HL-60 (cell line): Measurements from ENCODE around the gene RTN4RL1.

Experiments
- GABPA ChIP-seq: IDR thresholded peaks from 2 replicates; pipeline ENCODE4 v1.6.1; 2012; ENCODE audit warnings: low read depth
- POLR2AphosphoS5 ChIP-seq: IDR thresholded peaks from 2 replicates; pipeline ENCODE4 v1.6.1; 2012; ENCODE audit warnings: low read depth
- SPI1 ChIP-seq: IDR thresholded peaks from 2 replicates; pipeline ENCODE4 v1.6.1; 2012; ENCODE audit warnings: low read depth, mild to moderate bottlenecking, borderline replicate concordance
- TF ChIP-seq, protein P1 (sequence below): IDR thresholded peaks from one replicate; pipeline ENCODE4 v1.5.1; 2011; ENCODE audit warnings: low read length, control low read depth, inconsistent platforms; ENCODE audit not compliant: insufficient read depth

DNA sequence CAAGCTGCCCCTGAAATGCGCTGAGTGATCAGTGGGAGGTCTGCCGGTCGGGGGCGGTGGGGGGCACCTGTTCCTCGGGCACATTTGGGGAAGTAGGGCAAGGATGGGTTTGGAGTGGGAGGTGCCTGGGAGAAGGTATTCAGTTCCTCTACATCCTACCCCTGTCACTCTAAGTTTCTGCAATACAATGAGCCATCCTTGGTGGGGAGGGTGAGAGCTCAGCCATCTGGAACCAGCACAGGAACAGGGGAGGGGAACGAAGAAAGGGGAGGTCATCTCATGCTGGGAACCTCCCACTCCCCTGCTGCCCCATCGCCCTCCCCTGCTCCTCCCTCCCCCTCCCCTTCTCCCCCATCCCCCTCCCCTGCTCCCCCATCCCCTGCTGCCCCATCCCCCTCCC lies 9.0 kb upstream of the RTN4RL1 start:
- TF ChIP-seq POLR2AphosphoS5 (no peak), GABPA (no peak), SPI1 (no peak)
- TF ChIP-seq, protein P1, sequence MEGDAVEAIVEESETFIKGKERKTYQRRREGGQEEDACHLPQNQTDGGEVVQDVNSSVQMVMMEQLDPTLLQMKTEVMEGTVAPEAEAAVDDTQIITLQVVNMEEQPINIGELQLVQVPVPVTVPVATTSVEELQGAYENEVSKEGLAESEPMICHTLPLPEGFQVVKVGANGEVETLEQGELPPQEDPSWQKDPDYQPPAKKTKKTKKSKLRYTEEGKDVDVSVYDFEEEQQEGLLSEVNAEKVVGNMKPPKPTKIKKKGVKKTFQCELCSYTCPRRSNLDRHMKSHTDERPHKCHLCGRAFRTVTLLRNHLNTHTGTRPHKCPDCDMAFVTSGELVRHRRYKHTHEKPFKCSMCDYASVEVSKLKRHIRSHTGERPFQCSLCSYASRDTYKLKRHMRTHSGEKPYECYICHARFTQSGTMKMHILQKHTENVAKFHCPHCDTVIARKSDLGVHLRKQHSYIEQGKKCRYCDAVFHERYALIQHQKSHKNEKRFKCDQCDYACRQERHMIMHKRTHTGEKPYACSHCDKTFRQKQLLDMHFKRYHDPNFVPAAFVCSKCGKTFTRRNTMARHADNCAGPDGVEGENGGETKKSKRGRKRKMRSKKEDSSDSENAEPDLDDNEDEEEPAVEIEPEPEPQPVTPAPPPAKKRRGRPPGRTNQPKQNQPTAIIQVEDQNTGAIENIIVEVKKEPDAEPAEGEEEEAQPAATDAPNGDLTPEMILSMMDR: no peak
